Osteoblast (primary cell): Measurements from ENCODE around the gene TMEM128. TPM values are rescaled to one million over a fixed set of nuclear protein-coding genes. Genes with fewer than 3 reads are reported as not detected.

Source experiments
- DNase-seq: peaks from one replicate; pipeline ENCODE4 v3.0.0; 2011; ENCODE audit warnings: low spot score, mixed read lengths; ENCODE audit not compliant: insufficient read length; ENCODE audit errors: missing footprints
- H2AFZ ChIP-seq: 2 replicates; pipeline ENCODE4 v1.6.0; 2011; ENCODE audit warnings: mild to moderate bottlenecking, low read length
- H3K27ac ChIP-seq: 2 replicates; pipeline ENCODE4 v1.5.1; 2011; ENCODE audit warnings: mild to moderate bottlenecking, low read depth, low read length, moderate library complexity
- H3K27me3 ChIP-seq: 2 replicates; pipeline ENCODE4 v1.6.0; 2012; ENCODE audit warnings: mild to moderate bottlenecking, control low read depth, inconsistent platforms, low read length, moderate library complexity; ENCODE audit not compliant: insufficient read depth
- H3K36me3 ChIP-seq: 2 replicates; pipeline ENCODE4 v1.5.1; 2011; ENCODE audit warnings: mild to moderate bottlenecking, low read length, control low read depth, moderate library complexity; ENCODE audit not compliant: insufficient read depth
- H3K4me1 ChIP-seq: 2 replicates; pipeline ENCODE4 v1.5.1; 2011; ENCODE audit warnings: mild to moderate bottlenecking, low read length, control low read depth, moderate library complexity; ENCODE audit not compliant: insufficient read depth
- H3K4me2 ChIP-seq: 2 replicates; pipeline ENCODE4 v1.6.0; 2011; ENCODE audit warnings: mild to moderate bottlenecking, low read length; ENCODE audit not compliant: insufficient read depth
- H3K4me3 ChIP-seq: fragments of 200-600 bp; sonication (generic); 3 replicates; pipeline ENCODE4 v1.5.1; 2012; ENCODE audit warnings: mild to moderate bottlenecking, low read length, inconsistent platforms; ENCODE audit not compliant: insufficient read depth
- H3K79me2 ChIP-seq: 2 replicates; pipeline ENCODE4 v1.6.0; 2012; ENCODE audit warnings: mild to moderate bottlenecking, low read length, control low read depth, inconsistent platforms; ENCODE audit not compliant: insufficient read depth
- H3K9me3 ChIP-seq: 2 replicates; pipeline ENCODE4 v1.5.1; 2011; ENCODE audit warnings: low read depth, low read length, control low read depth
- H4K20me1 ChIP-seq: 2 replicates; pipeline ENCODE4 v1.6.0; 2012; ENCODE audit warnings: mild to moderate bottlenecking, low read length, control low read depth; ENCODE audit not compliant: insufficient read depth
- total RNA-seq: library from RNA; depleted of rRNA; stranded (reverse); fragments of >200 nt; gene quantifications from 2 replicates; pipeline ENCODE4 v1.2.3, GENCODE V29; 2012
- TF ChIP-seq, protein P1 (sequence below): IDR thresholded peaks from 2 replicates; pipeline ENCODE4 v1.5.1; 2011; ENCODE audit warnings: mild to moderate bottlenecking, low read depth, low read length, moderate library complexity; ENCODE audit errors: extremely low read depth

The TMEM128 gene
- total RNA-seq, 1 donor, result 21.7 TPM

DNA sequence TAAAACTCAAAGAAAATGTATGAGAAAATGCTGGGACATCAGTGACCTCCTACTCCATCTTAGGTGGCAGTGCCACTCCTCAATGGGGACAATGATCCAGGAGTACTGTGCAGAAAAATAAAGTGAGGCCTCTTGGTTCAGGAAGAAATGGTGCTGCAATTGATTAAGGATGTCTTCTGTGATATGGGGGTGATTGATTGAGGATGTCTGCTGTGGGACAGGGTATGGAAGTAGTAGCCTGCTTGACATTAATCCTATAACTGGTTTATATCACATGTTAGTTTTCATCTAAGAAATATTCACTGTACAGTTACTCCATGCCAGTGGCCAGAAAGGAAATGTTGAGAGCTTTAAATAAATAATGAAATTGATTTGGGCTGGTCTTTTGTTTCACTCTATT, 41.8 kb downstream of the TMEM128 start:
- H3K27me3 ChIP-seq, result peaks cover 24% of the 10 kb centered on the region
- no peak overlapping the region for H2AFZ ChIP-seq
- no peaks in the 10 kb centered on the region for H3K36me3 ChIP-seq
- no peaks in the 10 kb centered on the region for H3K9me3 ChIP-seq
- H3K27ac ChIP-seq, result no peak overlapping the region
- H3K4me1 ChIP-seq, result no peaks in the 10 kb centered on the region
- no peaks in the 10 kb centered on the region for H3K79me2 ChIP-seq
- H4K20me1 ChIP-seq, result no peaks in the 10 kb centered on the region
- TF ChIP-seq, protein P1, sequence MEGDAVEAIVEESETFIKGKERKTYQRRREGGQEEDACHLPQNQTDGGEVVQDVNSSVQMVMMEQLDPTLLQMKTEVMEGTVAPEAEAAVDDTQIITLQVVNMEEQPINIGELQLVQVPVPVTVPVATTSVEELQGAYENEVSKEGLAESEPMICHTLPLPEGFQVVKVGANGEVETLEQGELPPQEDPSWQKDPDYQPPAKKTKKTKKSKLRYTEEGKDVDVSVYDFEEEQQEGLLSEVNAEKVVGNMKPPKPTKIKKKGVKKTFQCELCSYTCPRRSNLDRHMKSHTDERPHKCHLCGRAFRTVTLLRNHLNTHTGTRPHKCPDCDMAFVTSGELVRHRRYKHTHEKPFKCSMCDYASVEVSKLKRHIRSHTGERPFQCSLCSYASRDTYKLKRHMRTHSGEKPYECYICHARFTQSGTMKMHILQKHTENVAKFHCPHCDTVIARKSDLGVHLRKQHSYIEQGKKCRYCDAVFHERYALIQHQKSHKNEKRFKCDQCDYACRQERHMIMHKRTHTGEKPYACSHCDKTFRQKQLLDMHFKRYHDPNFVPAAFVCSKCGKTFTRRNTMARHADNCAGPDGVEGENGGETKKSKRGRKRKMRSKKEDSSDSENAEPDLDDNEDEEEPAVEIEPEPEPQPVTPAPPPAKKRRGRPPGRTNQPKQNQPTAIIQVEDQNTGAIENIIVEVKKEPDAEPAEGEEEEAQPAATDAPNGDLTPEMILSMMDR, result no peak
- DNase-seq, result no peak
- H3K4me2 ChIP-seq, result no peak overlapping the region
- no peak overlapping the region for H3K4me3 ChIP-seq

DNA sequence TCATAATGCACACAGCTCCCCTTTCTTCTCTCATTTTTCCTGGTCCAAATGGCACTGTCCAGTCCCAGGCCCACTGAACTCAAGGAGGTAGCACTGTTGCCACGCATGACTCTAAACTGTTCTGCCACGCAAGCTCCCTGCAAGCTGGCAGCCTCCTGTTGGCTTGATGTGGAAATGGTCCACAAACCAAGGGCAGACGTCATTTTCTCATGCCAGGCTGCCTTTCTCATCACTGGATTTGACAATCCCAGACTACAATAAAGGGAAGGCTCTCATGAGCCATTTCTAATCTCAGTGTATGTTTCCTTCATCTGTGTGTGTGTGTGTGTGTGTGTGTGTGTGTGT, 43.6 kb downstream of the TMEM128 start:
- Histone ChIP-seq H3K27ac (no peak overlapping the region), H3K4me3 (no peak overlapping the region), H3K27me3 (peaks cover 16% of the 10 kb centered on the region), H3K4me2 (no peak overlapping the region), H2AFZ (no peak overlapping the region), H3K9me3 (no peaks in the 10 kb centered on the region), H3K79me2 (no peaks in the 10 kb centered on the region), H3K36me3 (no peaks in the 10 kb centered on the region), H3K4me1 (no peaks in the 10 kb centered on the region), H4K20me1 (no peaks in the 10 kb centered on the region)
- DNase-seq, result no peak
- TF ChIP-seq, protein P1, result no peak

DNA sequence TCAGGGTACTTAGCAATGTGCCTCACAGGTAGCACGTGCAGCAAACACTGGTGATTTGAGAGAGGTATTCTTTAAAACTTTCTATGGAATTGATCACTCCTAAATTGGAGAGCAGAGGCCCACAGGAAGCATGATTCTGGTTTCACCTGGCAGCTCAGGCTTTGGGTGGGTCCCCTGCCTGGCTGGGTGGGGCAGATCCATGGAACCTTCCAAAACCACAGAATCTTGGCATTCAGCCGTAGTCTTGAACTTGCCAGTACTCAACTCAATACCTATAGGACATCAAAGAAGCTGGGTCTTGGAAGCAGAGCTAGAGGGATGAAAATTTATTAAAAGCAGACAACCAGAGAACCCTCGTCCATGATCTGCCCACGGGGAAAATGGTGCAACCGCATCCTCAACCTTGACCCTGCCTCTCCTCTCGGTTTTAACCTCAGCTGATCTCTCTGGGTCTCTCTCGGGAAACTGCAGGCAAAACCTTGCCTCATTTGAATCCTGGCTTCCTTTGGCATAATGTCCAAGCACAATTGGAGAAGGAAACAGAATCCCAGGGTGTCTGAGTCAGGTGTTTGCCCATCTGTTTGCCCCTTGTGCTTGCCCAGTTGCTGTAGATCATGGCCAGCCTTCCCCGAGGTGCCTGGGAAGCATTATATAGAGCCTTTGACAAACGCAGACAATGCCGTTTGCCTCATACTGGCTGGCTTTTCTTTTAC, 44.2 kb downstream of the TMEM128 start:
- no peaks in the 10 kb centered on the region for H4K20me1 ChIP-seq

DNA sequence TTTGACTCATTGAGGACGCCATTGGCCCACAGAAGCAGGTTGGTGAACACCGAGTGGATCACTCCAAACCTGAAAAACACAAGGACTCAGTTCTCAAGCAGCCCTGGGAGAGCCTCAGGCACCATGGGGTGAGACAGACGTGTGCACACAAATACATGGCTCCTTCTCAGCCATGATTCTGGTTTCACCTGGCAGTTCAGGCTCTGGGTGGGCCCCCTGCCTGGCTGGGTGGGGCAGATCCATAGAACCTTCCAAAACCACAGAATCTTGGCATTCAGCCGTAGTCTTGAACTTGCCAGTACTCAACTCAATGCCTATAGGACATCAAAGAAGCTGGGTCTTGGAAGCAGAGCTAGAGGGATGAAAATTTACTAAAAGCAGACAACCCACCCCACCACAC, 45.5 kb downstream of the TMEM128 start:
- H3K4me3 ChIP-seq, result no peak overlapping the region
- no peak overlapping the region for H3K27ac ChIP-seq
- H3K36me3 ChIP-seq, result no peaks in the 10 kb centered on the region
- no peaks in the 10 kb centered on the region for H3K9me3 ChIP-seq
- no peaks in the 10 kb centered on the region for H3K4me1 ChIP-seq
- no peak overlapping the region for H2AFZ ChIP-seq
- no peaks in the 10 kb centered on the region for H3K79me2 ChIP-seq
- H3K4me2 ChIP-seq, result no peak overlapping the region
- no peak for DNase-seq
- no peaks in the 10 kb centered on the region for H4K20me1 ChIP-seq
- TF ChIP-seq, protein P1, result no peak
- peaks cover 12% of the 10 kb centered on the region for H3K27me3 ChIP-seq

More for the DNA sequence above, 44.2 kb downstream of the TMEM128 start:
- peaks cover 16% of the 10 kb centered on the region for H3K27me3 ChIP-seq
- TF ChIP-seq, protein P1, result no peak
- H3K4me3 ChIP-seq, result no peak overlapping the region
- H3K79me2 ChIP-seq, result no peaks in the 10 kb centered on the region
- no peaks in the 10 kb centered on the region for H3K9me3 ChIP-seq
- no peak for DNase-seq
- no peak overlapping the region for H3K4me2 ChIP-seq
- H3K27ac ChIP-seq, result no peak overlapping the region
- no peaks in the 10 kb centered on the region for H3K36me3 ChIP-seq
- H2AFZ ChIP-seq, result no peak overlapping the region
- H3K4me1 ChIP-seq, result no peaks in the 10 kb centered on the region
